Caco-2 (cell line): ENCODE data around the gene REG1A. TPM values are rescaled to one million over a fixed set of nuclear protein-coding genes. Genes with fewer than 3 reads are reported as not detected.

Experiments used
- BruUV-seq: library from RNA; stranded (reverse); fragments of 400-500 nt; replicated peaks from 2 replicates; lab custom pipeline; 2021; lab: Mats Ljungman, UMichigan
- CTCF ChIA-PET: fragments of 300-600 bp; sonication (Branson Sonifier 250); formaldehyde crosslinking; loops from one replicate; lab custom pipeline; 2022; ENCODE audit warnings: antibody characterized with exemption; lab: Charles Lee
- POLR2A ChIA-PET: fragments of 300-600 bp; sonication (Branson Sonifier 250); formaldehyde crosslinking; loops from one replicate; lab custom pipeline; 2022; ENCODE audit warnings: antibody characterized with exemption; lab: Charles Lee
- DNase-seq, 2 experiments: peaks; one replicate each; pipeline versions ENCODE4 v3.0.0 to v3.0.0-alpha.2; 2020 to 2022
- H3K27me3 ChIP-seq: replicated peaks from 2 replicates; pipeline ENCODE4 v1.6.0; 2011; ENCODE audit warnings: low read length; ENCODE audit not compliant: control insufficient read depth, insufficient read depth
- H3K36me3 ChIP-seq: 2 replicates; pipeline ENCODE4 v1.5.1; 2011; ENCODE audit warnings: low read length; ENCODE audit not compliant: control insufficient read depth, insufficient read depth
- H3K4me1 ChIP-seq: fragments of 250-450 bp; sonication (Bioruptor Pico); 2 replicates; pipeline ENCODE4 v1.5.1; 2020; ENCODE audit warnings: mild to moderate bottlenecking
- H3K4me3 ChIP-seq: 2 replicates; pipeline ENCODE4 v1.5.1; 2011; ENCODE audit warnings: low read depth, mild to moderate bottlenecking, control low read depth, low read length
- H3K9me3 ChIP-seq: fragments of 250-450 bp; sonication (Bioruptor Pico); 2 replicates; pipeline ENCODE4 v1.5.1; 2020; ENCODE audit warnings: mild to moderate bottlenecking, moderate library complexity
- H3K27ac Mint-ChIP-seq: one replicate; pipeline ENCODE4 v1.8.0; 2022; ENCODE audit warnings: mixed read lengths; ENCODE audit not compliant: unreplicated experiment
- H3K27me3 Mint-ChIP-seq: one replicate; pipeline ENCODE4 v1.8.0; 2022; ENCODE audit warnings: mixed read lengths; ENCODE audit not compliant: insufficient read depth, unreplicated experiment
- H3K36me3 Mint-ChIP-seq: one replicate; pipeline ENCODE4 v1.8.0; 2022; ENCODE audit warnings: mild to moderate bottlenecking, mixed read lengths; ENCODE audit not compliant: insufficient read depth, unreplicated experiment
- H3K4me1 Mint-ChIP-seq: one replicate; pipeline ENCODE4 v1.8.0; 2022; ENCODE audit warnings: low read depth, mixed read lengths; ENCODE audit not compliant: unreplicated experiment
- H3K4me3 Mint-ChIP-seq: one replicate; pipeline ENCODE4 v1.8.0; 2022; ENCODE audit warnings: mild to moderate bottlenecking, moderate library complexity, mixed read lengths; ENCODE audit not compliant: unreplicated experiment
- H3K9me3 Mint-ChIP-seq: one replicate; pipeline ENCODE4 v1.8.0; 2022; ENCODE audit warnings: mixed read lengths; ENCODE audit not compliant: unreplicated experiment
- CTCF ChIP-seq, 2 experiments: fragments of 200-600 bp in 1 of 2; IDR thresholded peaks; 1 replicate in 1 of 2; 2 replicates in 1 of 2; pipeline versions ENCODE4 v1.5.1 to v1.8.0; 2011 to 2022; ENCODE audit warnings: antibody characterized with exemption in 1 of 2, control low read depth in 1 of 2, inconsistent platforms in 1 of 2, low read depth in 1 of 2, low read length in 1 of 2, mild to moderate bottlenecking in 1 of 2, moderate library complexity in 1 of 2; ENCODE audit not compliant: insufficient read depth in 1 of 2, severe bottlenecking in 1 of 2, unreplicated experiment in 1 of 2
- intact Hi-C: fragments of 100-400 bp; cut with micrococcal nuclease; formaldehyde crosslinking; loops from one replicate; pipeline ENCODE4 v1.10.0; 2022; ENCODE audit not compliant: unreplicated experiment
- total RNA-seq: library from RNA; stranded (reverse); gene quantifications from 2 replicates; pipeline ENCODE4 v1.2.3, GENCODE V29; 2022

Gene REG1A
- total RNA-seq, 1 experiment from 2014 or later, result 0.73 TPM

GRCh38 chr2:79122676-79123075 is 2.4 kb downstream of the REG1A start:
- H3K36me3 ChIP-seq, result no peaks in the 10 kb centered on the region
- no peak overlapping the region for H3K4me3 Mint-ChIP-seq
- intact Hi-C loops, result no loop called here
- ChIA-PET CTCF (no interaction called here), POLR2A (no interaction called here)
- H3K4me1 ChIP-seq, result no peaks in the 10 kb centered on the region
- no peaks in the 10 kb centered on the region for H3K9me3 ChIP-seq
- H3K27me3 ChIP-seq, result no peaks in the 10 kb centered on the region
- H3K4me3 ChIP-seq, result no peak overlapping the region
- no peak overlapping the region for H3K27ac Mint-ChIP-seq
- BruUV-seq, result no TSS peak
- no peak for TF ChIP-seq CTCF (IDR thresholded peaks at IDR 0.05; ENCODE audit: insufficient read depth in 1 of 2, low read depth in 1 of 2, low read length in 1 of 2, severe bottlenecking in 1 of 2, unreplicated experiment in 1 of 2)
- H3K36me3 Mint-ChIP-seq, result no peaks in the 10 kb centered on the region
- no peak for DNase-seq
- H3K27me3 Mint-ChIP-seq, result peaks cover 7% of the 10 kb centered on the region
- H3K4me1 Mint-ChIP-seq, result no peaks in the 10 kb centered on the region
- H3K9me3 Mint-ChIP-seq, result no peaks in the 10 kb centered on the region

- BruUV-seq, result no TSS peak
- intact Hi-C loops, result no loop called here
- H3K9me3 ChIP-seq, result no peaks in the 10 kb centered on the region
- POLR2A ChIA-PET, result no interaction called here
- no peak overlapping the region for H3K4me3 ChIP-seq
- H3K27me3 ChIP-seq, result no peaks in the 10 kb centered on the region
- H3K27ac Mint-ChIP-seq, result no peak overlapping the region
- TF ChIP-seq CTCF (IDR thresholded peaks at IDR 0.05; ENCODE audit: insufficient read depth in 1 of 2, low read depth in 1 of 2, low read length in 1 of 2, severe bottlenecking in 1 of 2, unreplicated experiment in 1 of 2), result no peak
- H3K36me3 Mint-ChIP-seq, result no peaks in the 10 kb centered on the region
- no peaks in the 10 kb centered on the region for H3K4me1 Mint-ChIP-seq
- H3K4me3 Mint-ChIP-seq, result no peak overlapping the region
- H3K27me3 Mint-ChIP-seq, result peaks cover 7% of the 10 kb centered on the region
- CTCF ChIA-PET, result no interaction called here
- DNase-seq, result no peak
- no peaks in the 10 kb centered on the region for H3K9me3 Mint-ChIP-seq
- H3K4me1 ChIP-seq, result no peaks in the 10 kb centered on the region
- H3K36me3 ChIP-seq, result no peaks in the 10 kb centered on the region
Observed at GRCh38 chr2:79124907-79125720, 4.8 kb downstream of the REG1A start.

DNA sequence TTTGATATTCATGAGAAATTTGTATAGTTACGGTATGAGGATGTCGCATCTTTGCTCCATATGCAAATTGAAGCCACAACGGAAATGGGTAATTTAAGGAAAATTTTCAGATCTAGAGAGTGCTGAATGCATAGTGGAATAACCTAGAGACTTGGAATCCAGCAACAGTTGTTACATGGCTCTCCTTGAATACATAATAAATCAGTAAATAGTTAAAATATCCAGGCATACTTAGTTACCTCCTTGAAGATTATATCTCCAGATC is 5.4 kb downstream of the REG1A start:
- no peaks in the 10 kb centered on the region for H3K4me1 Mint-ChIP-seq
- TF ChIP-seq CTCF (IDR thresholded peaks at IDR 0.05; ENCODE audit: insufficient read depth in 1 of 2, low read depth in 1 of 2, low read length in 1 of 2, severe bottlenecking in 1 of 2, unreplicated experiment in 1 of 2), result no peak
- POLR2A ChIA-PET, result no interaction called here
- H3K36me3 Mint-ChIP-seq, result no peaks in the 10 kb centered on the region
- Histone ChIP-seq H3K36me3 (no peaks in the 10 kb centered on the region), H3K27me3 (no peaks in the 10 kb centered on the region), H3K4me3 (no peak overlapping the region), H3K9me3 (no peaks in the 10 kb centered on the region), H3K4me1 (no peaks in the 10 kb centered on the region)
- BruUV-seq, result no TSS peak
- no peak for DNase-seq
- H3K27me3 Mint-ChIP-seq, result peaks cover 7% of the 10 kb centered on the region
- CTCF ChIA-PET, result no interaction called here
- no peaks in the 10 kb centered on the region for H3K9me3 Mint-ChIP-seq
- no peak overlapping the region for H3K27ac Mint-ChIP-seq
- H3K4me3 Mint-ChIP-seq, result no peak overlapping the region
- intact Hi-C loops, result no loop called here
